ENCODE measurements around the gene SENP8. TPM values are rescaled to one million over a fixed set of nuclear protein-coding genes. Genes with fewer than 3 reads are reported as not detected.

SENP8 gene
- total RNA-seq, 1 donor from 2014 or later: 6.1 TPM

GRCh38 chr15:72173864-72174550, 55.8 kb downstream of the SENP8 start:
- H3K9me3 Mint-ChIP-seq: no peaks in the 10 kb centered on the region
- TF ChIP-seq, protein P1, sequence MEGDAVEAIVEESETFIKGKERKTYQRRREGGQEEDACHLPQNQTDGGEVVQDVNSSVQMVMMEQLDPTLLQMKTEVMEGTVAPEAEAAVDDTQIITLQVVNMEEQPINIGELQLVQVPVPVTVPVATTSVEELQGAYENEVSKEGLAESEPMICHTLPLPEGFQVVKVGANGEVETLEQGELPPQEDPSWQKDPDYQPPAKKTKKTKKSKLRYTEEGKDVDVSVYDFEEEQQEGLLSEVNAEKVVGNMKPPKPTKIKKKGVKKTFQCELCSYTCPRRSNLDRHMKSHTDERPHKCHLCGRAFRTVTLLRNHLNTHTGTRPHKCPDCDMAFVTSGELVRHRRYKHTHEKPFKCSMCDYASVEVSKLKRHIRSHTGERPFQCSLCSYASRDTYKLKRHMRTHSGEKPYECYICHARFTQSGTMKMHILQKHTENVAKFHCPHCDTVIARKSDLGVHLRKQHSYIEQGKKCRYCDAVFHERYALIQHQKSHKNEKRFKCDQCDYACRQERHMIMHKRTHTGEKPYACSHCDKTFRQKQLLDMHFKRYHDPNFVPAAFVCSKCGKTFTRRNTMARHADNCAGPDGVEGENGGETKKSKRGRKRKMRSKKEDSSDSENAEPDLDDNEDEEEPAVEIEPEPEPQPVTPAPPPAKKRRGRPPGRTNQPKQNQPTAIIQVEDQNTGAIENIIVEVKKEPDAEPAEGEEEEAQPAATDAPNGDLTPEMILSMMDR (conservative IDR thresholded peaks at IDR 0.05): no peak
- no peak for DNase-seq (ENCODE audit: extremely low spot score, unreplicated experiment)
- H3K4me1 Mint-ChIP-seq (ENCODE audit: unreplicated experiment): peaks cover 14% of the 10 kb centered on the region
- peaks cover 4% of the 10 kb centered on the region for H3K27me3 Mint-ChIP-seq
- H3K27ac Mint-ChIP-seq: no peak overlapping the region
- H3K36me3 Mint-ChIP-seq: no peaks in the 10 kb centered on the region
- H3K4me3 Mint-ChIP-seq: no peak overlapping the region

DNA sequence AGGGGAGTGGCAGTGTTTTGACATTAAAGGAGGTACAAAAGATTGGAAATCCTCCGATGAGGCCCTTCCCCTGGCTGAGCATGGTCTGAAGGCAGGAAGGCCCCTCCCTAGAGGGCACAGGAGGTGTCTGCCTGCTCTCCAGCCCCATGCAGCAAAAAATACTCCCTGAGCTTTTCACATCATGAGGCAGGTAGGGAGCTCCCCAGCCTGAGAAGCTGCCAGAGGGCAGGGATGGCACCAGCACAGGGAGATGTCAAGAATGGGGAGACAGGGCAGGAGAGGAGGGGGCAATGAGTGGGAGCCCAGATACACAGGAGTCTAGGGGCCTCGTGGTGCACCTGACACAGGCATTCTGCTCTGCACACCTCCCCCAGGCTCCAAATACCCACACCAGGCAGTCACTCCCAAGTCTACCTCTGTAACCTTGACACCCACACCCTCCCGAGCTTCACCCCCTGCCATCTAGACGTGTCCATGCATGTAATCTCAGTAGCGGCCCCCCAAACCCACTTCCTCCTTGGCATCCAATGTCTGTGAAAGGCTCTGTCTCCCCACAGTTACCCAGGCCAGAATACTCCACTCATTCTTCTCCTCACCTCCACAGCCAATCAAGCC, 56.5 kb downstream of the SENP8 start:
- DNase-seq (ENCODE audit: extremely low spot score, unreplicated experiment): no peak
- H3K9me3 Mint-ChIP-seq: no peaks in the 10 kb centered on the region
- peaks cover 10% of the 10 kb centered on the region for H3K4me1 Mint-ChIP-seq (ENCODE audit: unreplicated experiment)
- H3K4me3 Mint-ChIP-seq: no peak overlapping the region
- H3K27me3 Mint-ChIP-seq: peaks cover 4% of the 10 kb centered on the region
- TF ChIP-seq, protein P1 (conservative IDR thresholded peaks at IDR 0.05): no peak
- no peaks in the 10 kb centered on the region for H3K36me3 Mint-ChIP-seq
- H3K27ac Mint-ChIP-seq: no peak overlapping the region

GRCh38 chr15:72175186-72176044, 57.2 kb downstream of the SENP8 start:
- no peak overlapping the region for H3K4me3 Mint-ChIP-seq
- no peaks in the 10 kb centered on the region for H3K9me3 Mint-ChIP-seq
- peaks cover 4% of the 10 kb centered on the region for H3K27me3 Mint-ChIP-seq
- DNase-seq (ENCODE audit: extremely low spot score, unreplicated experiment): no peak
- TF ChIP-seq, protein P1 (conservative IDR thresholded peaks at IDR 0.05): no peak
- H3K27ac Mint-ChIP-seq: no peak overlapping the region
- H3K36me3 Mint-ChIP-seq: no peaks in the 10 kb centered on the region
- H3K4me1 Mint-ChIP-seq (ENCODE audit: unreplicated experiment): peaks cover 10% of the 10 kb centered on the region

DNA sequence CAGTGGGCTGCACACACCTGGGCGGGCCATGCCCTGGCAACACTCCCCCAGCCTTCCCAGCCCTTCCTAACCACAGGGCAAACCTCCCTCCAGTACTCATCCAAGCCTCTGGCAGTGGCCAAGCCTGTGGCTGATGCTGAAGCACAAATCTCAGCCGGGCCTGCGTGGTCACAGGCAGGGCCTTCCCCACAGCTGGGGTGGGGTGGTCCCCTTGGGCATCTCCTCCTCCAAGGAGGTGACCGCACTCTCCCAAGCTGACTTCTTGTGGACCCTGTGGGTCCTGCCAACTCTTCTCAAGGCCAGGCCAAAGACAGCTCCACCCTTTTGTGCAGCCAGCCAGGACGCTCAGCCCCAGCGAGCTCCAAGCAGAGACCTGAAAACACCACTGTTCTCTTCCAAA, 58.0 kb downstream of the SENP8 start:
- DNase-seq (ENCODE audit: extremely low spot score, unreplicated experiment): no peak
- Mint-ChIP-seq H3K27me3 (peaks cover 7% of the 10 kb centered on the region), H3K9me3 (no peaks in the 10 kb centered on the region), H3K4me3 (no peak overlapping the region), H3K36me3 (no peaks in the 10 kb centered on the region), H3K4me1 (ENCODE audit: unreplicated experiment) (peaks cover 14% of the 10 kb centered on the region), H3K27ac (no peak overlapping the region)
- TF ChIP-seq, protein P1 (conservative IDR thresholded peaks at IDR 0.05): no peak

DNA sequence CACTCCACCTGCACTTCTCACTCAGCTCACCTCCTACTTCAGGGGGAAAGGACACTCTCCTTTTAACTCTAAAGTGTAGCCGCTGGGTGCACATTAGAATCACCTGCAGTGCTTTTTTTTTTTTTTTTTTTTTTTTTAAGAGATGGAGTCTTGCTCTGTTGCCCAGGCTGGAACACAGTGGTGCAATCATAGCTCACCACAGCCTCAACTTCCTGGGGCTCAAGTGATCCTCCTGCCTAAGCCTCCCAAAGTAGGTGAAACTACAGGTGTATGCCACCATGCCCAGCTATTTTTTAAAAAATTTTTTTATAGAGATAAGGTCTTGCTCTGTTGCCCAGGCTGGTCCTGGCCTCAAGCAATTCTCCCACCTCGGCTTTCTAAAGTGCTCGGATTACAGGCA, 58.5 kb downstream of the SENP8 start:
- Mint-ChIP-seq H3K4me1 (ENCODE audit: unreplicated experiment) (peaks cover 19% of the 10 kb centered on the region), H3K27me3 (peaks cover 7% of the 10 kb centered on the region), H3K9me3 (no peaks in the 10 kb centered on the region), H3K36me3 (no peaks in the 10 kb centered on the region), H3K27ac (no peak overlapping the region), H3K4me3 (no peak overlapping the region)
- DNase-seq (ENCODE audit: extremely low spot score, unreplicated experiment): no peak
- TF ChIP-seq, protein P1 (conservative IDR thresholded peaks at IDR 0.05): no peak
